Uterus (tissue), 2 donors: ENCODE data around the gene KRT28.

ENCODE experiments used
- POLR2A ChIP-seq, 2 donors: fragments of 450-650 bp; IDR thresholded peaks; one replicate each; pipeline ENCODE4 v1.6.1; 2016; ENCODE audit warnings: antibody characterized with exemption in 2 of 2, mild to moderate bottlenecking in 1 of 2, moderate library complexity in 1 of 2
- TF ChIP-seq, protein P1 (sequence below), 4 experiments: fragments of 200-600 bp in 2 of 4; fragments of 450-650 bp in 2 of 4; sonication (generic) in 2 of 4; IDR thresholded peaks; one replicate each; pipeline ENCODE4 v1.5.1; 2016 to 2019; ENCODE audit warnings: antibody characterized with exemption in 4 of 4, mild to moderate bottlenecking in 2 of 4, moderate library complexity in 1 of 4

GRCh38 chr17:40803617-40804082 lies 3.9 kb upstream of the KRT28 start:
- TF ChIP-seq POLR2A (IDR thresholded peaks at IDR 0.05), result no peak
- TF ChIP-seq, protein P1, sequence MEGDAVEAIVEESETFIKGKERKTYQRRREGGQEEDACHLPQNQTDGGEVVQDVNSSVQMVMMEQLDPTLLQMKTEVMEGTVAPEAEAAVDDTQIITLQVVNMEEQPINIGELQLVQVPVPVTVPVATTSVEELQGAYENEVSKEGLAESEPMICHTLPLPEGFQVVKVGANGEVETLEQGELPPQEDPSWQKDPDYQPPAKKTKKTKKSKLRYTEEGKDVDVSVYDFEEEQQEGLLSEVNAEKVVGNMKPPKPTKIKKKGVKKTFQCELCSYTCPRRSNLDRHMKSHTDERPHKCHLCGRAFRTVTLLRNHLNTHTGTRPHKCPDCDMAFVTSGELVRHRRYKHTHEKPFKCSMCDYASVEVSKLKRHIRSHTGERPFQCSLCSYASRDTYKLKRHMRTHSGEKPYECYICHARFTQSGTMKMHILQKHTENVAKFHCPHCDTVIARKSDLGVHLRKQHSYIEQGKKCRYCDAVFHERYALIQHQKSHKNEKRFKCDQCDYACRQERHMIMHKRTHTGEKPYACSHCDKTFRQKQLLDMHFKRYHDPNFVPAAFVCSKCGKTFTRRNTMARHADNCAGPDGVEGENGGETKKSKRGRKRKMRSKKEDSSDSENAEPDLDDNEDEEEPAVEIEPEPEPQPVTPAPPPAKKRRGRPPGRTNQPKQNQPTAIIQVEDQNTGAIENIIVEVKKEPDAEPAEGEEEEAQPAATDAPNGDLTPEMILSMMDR (IDR thresholded peaks at IDR 0.05), result peak; percentile 72 to 84 (median 78)
